IgD-negative memory B cell (primary cell): Measurements from ENCODE around the gene ABCG2. TPM values are rescaled to one million over a fixed set of nuclear protein-coding genes. Genes with fewer than 3 reads are reported as not detected.

Source experiments
- H3K27ac Mint-ChIP-seq, 3 donors: one replicate each; pipeline ENCODE4 v1.8.0; 2020 to 2022; ENCODE audit warnings: mild to moderate bottlenecking in 3 of 3, mixed read lengths in 3 of 3, moderate library complexity in 1 of 3
- H3K27me3 Mint-ChIP-seq: one replicate; pipeline ENCODE4 v1.8.0; 2021; ENCODE audit warnings: mixed read lengths
- H3K36me3 Mint-ChIP-seq: one replicate; pipeline ENCODE4 v1.8.0; 2020; ENCODE audit warnings: mild to moderate bottlenecking, mixed read lengths
- H3K4me1 Mint-ChIP-seq, 3 donors: one replicate each; pipeline ENCODE4 v1.8.0; 2020 to 2022; ENCODE audit warnings: mixed read lengths in 3 of 3, mild to moderate bottlenecking in 1 of 3
- H3K4me3 Mint-ChIP-seq, 4 donors: one replicate each; pipeline ENCODE4 v1.8.0; 2020 to 2022; ENCODE audit warnings: mild to moderate bottlenecking in 4 of 4, mixed read lengths in 4 of 4, moderate library complexity in 3 of 4
- H3K9me3 Mint-ChIP-seq, 3 donors: one replicate each; pipeline ENCODE4 v1.8.0; 2020 to 2021; ENCODE audit warnings: mixed read lengths in 3 of 3, mild to moderate bottlenecking in 1 of 3
- polyA plus RNA-seq: library from polyadenylated mRNA; unstranded; fragments of 300-500 nt; fragmentation: Illumina TruSeq; gene quantifications from one replicate; pipeline ENCODE4 v1.2.3, GENCODE V29; 2021

ABCG2 gene
- polyA plus RNA-seq, 1 donor from 2014 or later: not detected

- Mint-ChIP-seq H3K9me3 (no peaks in the 10 kb centered on the region), H3K27ac (no peak overlapping the region), H3K36me3 (peaks cover 4% of the 10 kb centered on the region), H3K4me1 (no peaks in the 10 kb centered on the region), H3K4me3 (no peak overlapping the region), H3K27me3 (no peaks in the 10 kb centered on the region)
These were observed 114.7 kb downstream of the ABCG2 start for GRCh38 chr4:88043586-88044340.

GRCh38 chr4:88043001-88043400, 115.4 kb downstream of the ABCG2 start:
- Mint-ChIP-seq H3K4me1 (no peaks in the 10 kb centered on the region), H3K27ac (no peak overlapping the region), H3K9me3 (no peaks in the 10 kb centered on the region)

GRCh38 chr4:88041626-88042025, 116.8 kb downstream of the ABCG2 start:
- Mint-ChIP-seq H3K27me3 (no peaks in the 10 kb centered on the region), H3K4me1 (no peaks in the 10 kb centered on the region), H3K9me3 (no peaks in the 10 kb centered on the region), H3K27ac (no peak overlapping the region), H3K36me3 (peaks cover 2% of the 10 kb centered on the region), H3K4me3 (no peak overlapping the region)

More at GRCh38 chr4:88043001-88043400, 115.4 kb downstream of the ABCG2 start:
- peaks cover 4% of the 10 kb centered on the region for H3K36me3 Mint-ChIP-seq
- no peak overlapping the region for H3K4me3 Mint-ChIP-seq
- no peaks in the 10 kb centered on the region for H3K27me3 Mint-ChIP-seq

GRCh38 chr4:88040707-88041106, 117.7 kb downstream of the ABCG2 start:
- Mint-ChIP-seq H3K4me1 (no peaks in the 10 kb centered on the region), H3K36me3 (peaks cover 5% of the 10 kb centered on the region), H3K27me3 (no peaks in the 10 kb centered on the region), H3K4me3 (no peak overlapping the region), H3K9me3 (no peaks in the 10 kb centered on the region), H3K27ac (no peak overlapping the region)

Other genes with a start within 250 kb of the ABCG2 start
- not detected for gene SPP1, start 182.9 kb downstream of the ABCG2 start, polyA plus RNA-seq
- 2.5 TPM for gene PKD2, start 151.0 kb downstream of the ABCG2 start, polyA plus RNA-seq
- gene PPM1K, start 125.9 kb upstream of the ABCG2 start, polyA plus RNA-seq: 142 TPM
- 10.2 TPM for gene HERC6, start 220.2 kb upstream of the ABCG2 start, polyA plus RNA-seq